BE2C (cell line): Measurements from ENCODE around the gene DLX6.
"Not testable (repeated sequence)": the region's sequence is repeated elsewhere in the genome, so short reads cannot be mapped to it uniquely, and the experiment has no call there.

Experiments used
- DNase-seq: peaks from one replicate; pipeline ENCODE4 v3.0.0-alpha.2; 2020
- H3K27me3 ChIP-seq: fragments of 250-450 bp; sonication (Bioruptor Pico); 2 replicates; pipeline ENCODE4 v1.5.1; 2020; ENCODE audit warnings: mild to moderate bottlenecking
- H3K36me3 ChIP-seq: fragments of 250-450 bp; sonication (Bioruptor Pico); 2 replicates; pipeline ENCODE4 v1.5.1; 2020; ENCODE audit warnings: mild to moderate bottlenecking
- H3K4me1 ChIP-seq: fragments of 250-450 bp; sonication (Bioruptor Pico); 2 replicates; pipeline ENCODE4 v1.5.1; 2020
- H3K4me3 ChIP-seq: 2 replicates; pipeline ENCODE4 v1.5.1; 2011; ENCODE audit warnings: low read depth, low read length
- H3K9me3 ChIP-seq: fragments of 250-450 bp; sonication (Bioruptor Pico); 2 replicates; pipeline ENCODE4 v1.5.1; 2020
- TF ChIP-seq, protein P1 (sequence below): IDR thresholded peaks from 2 replicates; pipeline ENCODE4 v1.5.1; 2012; ENCODE audit warnings: mild to moderate bottlenecking, low read depth, low read length

Gene DLX6

DNA sequence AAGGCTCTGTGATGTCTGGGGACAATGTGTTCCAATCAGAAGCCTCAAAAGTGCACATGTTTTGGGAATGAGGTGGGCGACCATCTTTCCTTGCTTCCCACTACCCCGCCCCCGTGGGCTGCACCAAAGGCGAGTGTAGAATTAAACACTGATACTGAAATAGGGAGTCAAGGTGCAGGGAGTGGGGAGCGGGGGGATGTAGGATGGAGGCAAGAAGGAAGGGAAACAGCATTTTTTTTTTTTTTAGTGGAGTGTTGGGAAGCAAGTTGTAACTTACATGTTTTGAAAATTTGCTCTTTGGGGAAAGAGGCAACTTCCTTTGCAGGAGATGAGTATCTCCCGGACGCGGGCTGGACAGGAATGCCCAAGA, 19.8 kb downstream of the DLX6 start:
- no peak for DNase-seq
- no peaks in the 10 kb centered on the region for H3K9me3 ChIP-seq
- peak overlapping the region; percentile 72; the same call in 1 of the 2 replicates for H3K4me3 ChIP-seq
- no peaks in the 10 kb centered on the region for H3K36me3 ChIP-seq
- H3K27me3 ChIP-seq: peaks cover 22% of the 10 kb centered on the region
- H3K4me1 ChIP-seq: 0 out of 2 replicates have a peak, but pooled peaks cover 4% of the 10 kb centered on the region
- TF ChIP-seq, protein P1, sequence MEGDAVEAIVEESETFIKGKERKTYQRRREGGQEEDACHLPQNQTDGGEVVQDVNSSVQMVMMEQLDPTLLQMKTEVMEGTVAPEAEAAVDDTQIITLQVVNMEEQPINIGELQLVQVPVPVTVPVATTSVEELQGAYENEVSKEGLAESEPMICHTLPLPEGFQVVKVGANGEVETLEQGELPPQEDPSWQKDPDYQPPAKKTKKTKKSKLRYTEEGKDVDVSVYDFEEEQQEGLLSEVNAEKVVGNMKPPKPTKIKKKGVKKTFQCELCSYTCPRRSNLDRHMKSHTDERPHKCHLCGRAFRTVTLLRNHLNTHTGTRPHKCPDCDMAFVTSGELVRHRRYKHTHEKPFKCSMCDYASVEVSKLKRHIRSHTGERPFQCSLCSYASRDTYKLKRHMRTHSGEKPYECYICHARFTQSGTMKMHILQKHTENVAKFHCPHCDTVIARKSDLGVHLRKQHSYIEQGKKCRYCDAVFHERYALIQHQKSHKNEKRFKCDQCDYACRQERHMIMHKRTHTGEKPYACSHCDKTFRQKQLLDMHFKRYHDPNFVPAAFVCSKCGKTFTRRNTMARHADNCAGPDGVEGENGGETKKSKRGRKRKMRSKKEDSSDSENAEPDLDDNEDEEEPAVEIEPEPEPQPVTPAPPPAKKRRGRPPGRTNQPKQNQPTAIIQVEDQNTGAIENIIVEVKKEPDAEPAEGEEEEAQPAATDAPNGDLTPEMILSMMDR: no peak

DNA sequence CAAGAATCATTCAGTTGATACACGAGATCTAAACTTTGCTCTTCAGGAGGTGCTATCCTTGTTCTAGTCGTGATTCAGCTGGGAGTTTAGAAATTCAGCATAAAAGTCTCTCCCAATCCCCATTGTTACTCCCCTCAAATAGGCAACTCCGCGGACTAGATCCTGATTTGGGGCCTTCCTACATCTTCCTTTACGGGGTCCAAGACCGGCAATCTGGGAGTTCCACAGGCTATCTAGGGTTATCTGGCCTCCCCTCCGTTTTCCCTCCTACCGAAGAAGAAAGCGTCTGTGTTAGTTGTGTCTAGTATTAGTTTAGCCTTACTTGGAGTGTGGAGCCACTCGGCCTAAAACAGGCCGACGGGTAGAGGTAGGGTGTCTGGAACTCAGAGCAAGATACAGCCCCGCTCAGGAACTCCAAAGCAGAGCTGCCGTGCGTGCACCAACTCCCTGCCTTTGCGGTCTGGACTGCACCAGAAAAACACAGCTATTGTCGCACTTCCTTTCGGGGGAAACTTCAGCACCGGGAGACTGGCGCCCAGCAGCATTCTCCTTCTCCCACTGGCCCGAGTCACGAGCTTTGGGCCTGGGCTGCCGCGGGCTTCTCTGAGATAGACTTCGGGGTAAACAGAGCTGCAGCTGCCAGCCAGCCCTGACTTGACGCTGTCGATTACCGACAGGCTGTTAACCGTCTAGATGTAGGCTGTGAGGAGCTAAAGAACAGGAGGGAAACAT, 20.8 kb downstream of the DLX6 start:
- peaks cover 22% of the 10 kb centered on the region for H3K27me3 ChIP-seq
- H3K36me3 ChIP-seq: no peaks in the 10 kb centered on the region
- no peaks in the 10 kb centered on the region for H3K9me3 ChIP-seq
- no peak overlapping the region for H3K4me3 ChIP-seq
- H3K4me1 ChIP-seq: 0 out of 2 replicates have a peak, but pooled peaks cover 4% of the 10 kb centered on the region
- no peak for DNase-seq
- TF ChIP-seq, protein P1: no peak

DNA sequence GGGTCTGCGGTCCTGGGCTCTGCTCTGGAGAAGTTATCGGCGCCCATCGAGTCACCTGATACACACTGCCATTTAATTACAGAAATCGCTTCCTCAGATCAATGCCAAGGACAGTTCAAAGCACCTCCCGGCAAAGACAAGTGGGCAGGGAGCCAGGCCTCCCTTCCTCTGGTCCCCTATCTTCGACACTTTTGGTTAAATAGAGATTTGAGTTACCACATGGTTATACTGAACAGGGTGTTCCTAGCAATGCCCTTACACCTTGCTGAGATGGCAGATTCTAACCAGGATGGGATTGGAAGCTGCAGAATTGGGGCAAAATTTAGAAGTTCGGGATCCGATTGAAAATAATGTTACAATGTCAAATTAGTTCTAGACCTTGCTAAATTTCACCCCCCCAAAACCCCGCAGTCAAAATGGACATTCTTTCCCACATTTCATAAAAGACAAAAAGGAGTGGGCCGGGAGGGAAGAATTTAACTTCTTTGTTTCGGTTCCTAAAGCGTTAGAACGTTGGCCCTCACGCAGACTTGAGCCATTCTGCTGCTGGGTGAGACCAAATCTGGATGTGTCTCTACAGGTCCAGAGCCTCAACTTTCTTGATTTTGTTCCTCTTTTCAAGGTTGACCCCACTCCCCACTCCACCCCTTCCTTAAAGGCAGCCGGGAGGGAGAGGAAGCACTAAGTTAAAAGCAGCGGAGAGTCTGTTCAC, 21.5 kb downstream of the DLX6 start:
- H3K27me3 ChIP-seq: peaks cover 22% of the 10 kb centered on the region
- H3K36me3 ChIP-seq: no peaks in the 10 kb centered on the region
- DNase-seq: no peak
- H3K4me1 ChIP-seq: 0 out of 2 replicates have a peak, but pooled peaks cover 4% of the 10 kb centered on the region
- TF ChIP-seq, protein P1: no peak
- peak overlapping the region; percentile 58 for H3K4me3 ChIP-seq
- no peaks in the 10 kb centered on the region for H3K9me3 ChIP-seq

DNA sequence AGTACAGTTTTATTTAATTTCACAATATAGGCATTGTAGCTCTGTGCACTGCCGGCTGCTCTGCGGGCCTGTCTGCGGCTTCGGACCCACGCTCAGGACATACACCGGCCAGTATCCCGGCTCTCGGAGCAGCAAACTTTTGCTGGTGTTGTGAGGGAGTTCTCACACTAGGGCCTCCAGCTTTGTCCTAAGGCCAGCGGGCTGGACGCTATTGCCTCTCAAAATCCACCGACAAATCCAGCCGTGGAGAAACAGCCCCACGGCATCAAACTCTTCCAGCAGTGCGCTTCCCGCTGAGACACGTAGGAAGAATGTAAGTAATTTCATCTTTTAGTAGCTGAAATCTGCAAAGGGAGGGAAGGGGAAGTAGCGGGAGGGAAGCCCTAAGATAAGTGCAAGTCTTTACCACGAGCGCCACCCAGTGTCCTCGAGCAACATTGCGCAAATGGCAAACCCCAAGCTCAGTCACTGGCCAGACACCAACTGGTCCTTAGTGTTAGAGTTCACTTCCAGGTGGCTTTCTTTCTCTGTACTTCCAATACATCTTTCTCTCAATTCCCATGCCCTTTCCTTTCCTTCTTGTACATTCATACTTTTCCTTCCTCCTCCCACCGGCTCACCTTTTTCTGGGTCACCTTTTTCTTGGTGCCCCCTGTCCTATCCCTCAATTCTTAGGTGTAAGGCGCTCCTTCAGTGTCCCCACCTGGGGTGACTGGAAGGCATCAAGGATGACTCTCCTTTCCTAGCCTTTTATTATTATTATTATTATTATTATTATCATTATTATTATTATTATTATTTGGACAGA, 22.3 kb downstream of the DLX6 start:
- Histone ChIP-seq H3K4me3 (peak overlapping the region; percentile 58), H3K4me1 (0 out of 2 replicates have a peak, but pooled peaks cover 4% of the 10 kb centered on the region), H3K9me3 (no peaks in the 10 kb centered on the region), H3K27me3 (peaks cover 22% of the 10 kb centered on the region), H3K36me3 (no peaks in the 10 kb centered on the region)
- TF ChIP-seq, protein P1: peak; percentile 94
- peak; percentile 75 for DNase-seq

DNA sequence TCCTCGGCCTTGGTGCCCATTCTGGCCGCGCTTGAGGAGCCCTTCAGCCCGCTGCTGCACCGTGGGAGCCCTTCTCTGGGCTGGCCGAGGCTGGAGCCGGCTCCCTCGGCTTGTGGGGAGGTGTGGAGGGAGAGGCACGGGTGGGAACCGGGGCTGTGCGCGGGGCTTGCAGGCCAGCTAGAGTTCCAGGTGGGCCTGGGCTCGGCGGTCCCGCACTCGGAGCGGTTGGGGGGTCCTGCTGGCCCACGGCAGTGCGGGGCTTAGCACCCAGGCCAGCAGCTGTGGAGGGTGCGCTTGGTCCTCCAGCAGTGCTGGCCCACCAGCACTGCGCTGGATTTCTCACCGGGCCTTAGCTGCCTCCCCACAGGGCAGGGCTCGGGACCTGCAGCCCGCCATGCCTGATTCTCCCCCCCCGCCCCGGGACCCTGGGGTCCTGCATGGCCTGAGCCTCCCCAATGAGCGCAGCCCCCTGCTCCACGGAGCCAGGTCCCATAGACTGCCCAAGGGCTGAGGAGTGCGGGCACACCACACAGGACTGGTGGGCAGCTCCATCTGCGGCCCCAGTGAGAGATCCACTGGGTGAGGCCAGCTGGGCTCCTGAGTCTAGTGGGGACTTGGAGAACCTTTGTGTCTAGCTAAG, 29.0 kb downstream of the DLX6 start:
- H3K4me1 ChIP-seq, H3K9me3 ChIP-seq, H3K27me3 ChIP-seq, H3K4me3 ChIP-seq, H3K36me3 ChIP-seq, DNase-seq: not testable (repeated sequence)
